ELR (cell line): ENCODE measurements around the gene DMPK.

Experiments
- DNase-seq: peaks from one replicate; pipeline ENCODE4 v3.0.0-alpha.2; 2015; ENCODE audit warnings: low read depth

DMPK gene

GRCh38 chr19:45785781-45786532, 3.7 kb upstream of the DMPK start:
- DNase-seq = no peak

- DNase-seq = no peak
These were observed 2.8 kb upstream of the DMPK start for GRCh38 chr19:45785097-45785496.

- no peak for DNase-seq
These were observed 1.8 kb upstream of the DMPK start for GRCh38 chr19:45784096-45784495.

GRCh38 chr19:45782820-45783785, 813 bp upstream of the DMPK start:
- peak; percentile 89 for DNase-seq

GRCh38 chr19:45781214-45782161, 802 bp downstream of the DMPK start:
- DNase-seq = peak; percentile 58

GRCh38 chr19:45780448-45781213, 1.7 kb downstream of the DMPK start:
- no peak for DNase-seq

- no peak for DNase-seq
These were observed 2.2 kb downstream of the DMPK start for GRCh38 chr19:45780146-45780447.

- peak; percentile 54 for DNase-seq
These were observed 2.8 kb downstream of the DMPK start for GRCh38 chr19:45779231-45780145.

GRCh38 chr19:45778010-45778661, 4.2 kb downstream of the DMPK start:
- no peak for DNase-seq

- DNase-seq = no peak
These were observed 4.8 kb downstream of the DMPK start for GRCh38 chr19:45777395-45777961.

- DNase-seq = no peak
These were observed 7.5 kb downstream of the DMPK start for GRCh38 chr19:45774765-45775164.

- no peak for DNase-seq
These were observed 8.9 kb downstream of the DMPK start for GRCh38 chr19:45773384-45773783.

- no peak for DNase-seq
These were observed 9.4 kb downstream of the DMPK start for GRCh38 chr19:45772912-45773311.

GRCh38 chr19:45772130-45772840, 10.0 kb downstream of the DMPK start:
- DNase-seq = no peak

- no peak for DNase-seq
These were observed 10.9 kb downstream of the DMPK start for GRCh38 chr19:45771311-45771933.

- DNase-seq = peak; percentile 96
These were observed 11.8 kb downstream of the DMPK start for GRCh38 chr19:45770192-45771101.

GRCh38 chr19:45769821-45770191, 12.5 kb downstream of the DMPK start:
- DNase-seq = peak; percentile 52
